Tibial nerve (tissue), 3 donors: ENCODE data around the gene SNAPC1.

Source experiments
- POLR2A ChIP-seq, 2 donors: fragments of 450-650 bp; IDR thresholded peaks; one replicate each; pipeline ENCODE4 v1.6.1; 2017; ENCODE audit warnings: antibody characterized with exemption in 2 of 2, mild to moderate bottlenecking in 2 of 2, moderate library complexity in 2 of 2
- TF ChIP-seq, protein P1 (sequence below), 5 experiments: fragments of 200-600 bp in 3 of 5; fragments of 450-650 bp in 2 of 5; sonication (generic) in 3 of 5; IDR thresholded peaks; one replicate each; pipeline ENCODE4 v1.5.1; 2016 to 2019; ENCODE audit warnings: antibody characterized with exemption in 5 of 5, mild to moderate bottlenecking in 3 of 5, moderate library complexity in 2 of 5

DNA sequence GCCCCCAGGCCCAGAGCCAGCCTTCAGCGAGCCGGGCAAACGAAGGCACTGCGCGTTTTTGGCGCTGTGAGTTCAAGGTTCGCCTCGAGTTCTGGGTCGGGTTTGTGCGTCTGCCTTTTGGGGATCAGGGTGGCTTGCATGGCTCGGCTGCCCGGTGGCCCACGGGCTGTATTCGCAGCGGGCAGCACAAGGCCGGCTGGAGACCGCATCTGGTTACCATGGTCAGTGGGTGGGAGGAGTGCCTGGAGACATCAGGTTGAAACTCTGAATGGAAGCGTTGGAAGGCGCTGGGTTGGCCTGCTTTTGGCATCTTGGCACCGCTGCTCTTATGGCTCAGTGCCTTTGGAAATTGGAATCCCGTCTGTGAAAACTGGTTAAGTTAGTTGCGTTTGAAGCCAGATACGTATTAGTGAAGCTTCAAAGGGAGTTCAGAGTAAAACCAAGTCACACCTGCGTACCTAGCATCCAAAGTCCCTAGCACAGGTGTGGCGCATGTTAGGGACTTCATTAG, 50.9 kb downstream of the SNAPC1 start:
- TF ChIP-seq, protein P1, sequence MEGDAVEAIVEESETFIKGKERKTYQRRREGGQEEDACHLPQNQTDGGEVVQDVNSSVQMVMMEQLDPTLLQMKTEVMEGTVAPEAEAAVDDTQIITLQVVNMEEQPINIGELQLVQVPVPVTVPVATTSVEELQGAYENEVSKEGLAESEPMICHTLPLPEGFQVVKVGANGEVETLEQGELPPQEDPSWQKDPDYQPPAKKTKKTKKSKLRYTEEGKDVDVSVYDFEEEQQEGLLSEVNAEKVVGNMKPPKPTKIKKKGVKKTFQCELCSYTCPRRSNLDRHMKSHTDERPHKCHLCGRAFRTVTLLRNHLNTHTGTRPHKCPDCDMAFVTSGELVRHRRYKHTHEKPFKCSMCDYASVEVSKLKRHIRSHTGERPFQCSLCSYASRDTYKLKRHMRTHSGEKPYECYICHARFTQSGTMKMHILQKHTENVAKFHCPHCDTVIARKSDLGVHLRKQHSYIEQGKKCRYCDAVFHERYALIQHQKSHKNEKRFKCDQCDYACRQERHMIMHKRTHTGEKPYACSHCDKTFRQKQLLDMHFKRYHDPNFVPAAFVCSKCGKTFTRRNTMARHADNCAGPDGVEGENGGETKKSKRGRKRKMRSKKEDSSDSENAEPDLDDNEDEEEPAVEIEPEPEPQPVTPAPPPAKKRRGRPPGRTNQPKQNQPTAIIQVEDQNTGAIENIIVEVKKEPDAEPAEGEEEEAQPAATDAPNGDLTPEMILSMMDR (IDR thresholded peaks at IDR 0.05) = no peak
- no peak for TF ChIP-seq POLR2A (IDR thresholded peaks at IDR 0.05)
